OCI-LY1 (cell line): ENCODE results near the gene WDR5B.
A peak's percentile ranks its signal among the peaks of the same experiment; 100 is the strongest.

ENCODE experiments used
- H2AFZ ChIP-seq: fragments of 200-600 bp; sonication (generic), shearing (Covaris generic); 2 replicates; pipeline ENCODE4 v1.6.0; 2014; ENCODE audit warnings: antibody characterized with exemption, mild to moderate bottlenecking, low read length
- H3F3A ChIP-seq: fragments of 200-600 bp; sonication (generic), shearing (Covaris generic); 2 replicates; pipeline ENCODE4 v1.6.0; 2014; ENCODE audit warnings: mild to moderate bottlenecking, antibody characterized with exemption, low read length, moderate library complexity; ENCODE audit not compliant: insufficient read depth
- H3K27ac ChIP-seq: fragments of 200-600 bp; sonication (generic); 2 replicates; pipeline ENCODE4 v1.5.1; 2014; ENCODE audit warnings: low read length, mixed run types, mild to moderate bottlenecking, low read depth; ENCODE audit not compliant: poor library complexity, severe bottlenecking
- H3K27me3 ChIP-seq: fragments of 200-600 bp; sonication (generic); 2 replicates; pipeline ENCODE4 v1.6.0; 2014; ENCODE audit warnings: antibody characterized with exemption, mild to moderate bottlenecking, low read length, moderate library complexity; ENCODE audit not compliant: insufficient read depth
- H3K36me3 ChIP-seq: fragments of 200-600 bp; sonication (generic); 2 replicates; pipeline ENCODE4 v1.6.1; 2014; ENCODE audit warnings: mild to moderate bottlenecking, antibody characterized with exemption, low read length, moderate library complexity, mixed read lengths; ENCODE audit not compliant: insufficient read depth
- H3K4me1 ChIP-seq: fragments of 200-600 bp; sonication (generic); 2 replicates; pipeline ENCODE4 v1.5.1; 2014; ENCODE audit warnings: mild to moderate bottlenecking, low read length, moderate library complexity; ENCODE audit not compliant: insufficient read depth, severe bottlenecking
- H3K4me2 ChIP-seq: fragments of 200-600 bp; sonication (generic), shearing (Covaris generic); 2 replicates; pipeline ENCODE4 v1.6.1; 2014; ENCODE audit warnings: low read length
- H3K4me3 ChIP-seq: fragments of 200-600 bp; sonication (generic); 2 replicates; pipeline ENCODE4 v1.5.1; 2014; ENCODE audit warnings: low read length, low read depth, mild to moderate bottlenecking, mixed read lengths; ENCODE audit not compliant: poor library complexity, severe bottlenecking
- H3K79me2 ChIP-seq: fragments of 200-600 bp; shearing (Covaris generic); 2 replicates; pipeline ENCODE4 v1.6.1; 2016; ENCODE audit warnings: mixed run types, low read length, mixed read lengths; ENCODE audit not compliant: insufficient read depth
- H3K9ac ChIP-seq: fragments of 200-600 bp; sonication (generic), shearing (Covaris generic); 2 replicates; pipeline ENCODE4 v1.6.1; 2014; ENCODE audit warnings: mild to moderate bottlenecking, low read length, mixed read lengths
- H3K9me2 ChIP-seq: fragments of 200-600 bp; sonication (generic), shearing (Covaris generic); 2 replicates; pipeline ENCODE4 v1.6.1; 2014; ENCODE audit warnings: low read depth, mild to moderate bottlenecking, low read length, mixed read lengths
- H3K9me3 ChIP-seq: fragments of 200-600 bp; shearing (Covaris generic); 2 replicates; pipeline ENCODE4 v1.6.1; 2014; ENCODE audit warnings: low read length, mixed read lengths
- H4K20me1 ChIP-seq: fragments of 200-600 bp; sonication (generic), shearing (Covaris generic); 2 replicates; pipeline ENCODE4 v1.6.0; 2016; ENCODE audit warnings: mild to moderate bottlenecking, low read length; ENCODE audit not compliant: insufficient read depth
- EZH2 ChIP-seq: fragments of 200-600 bp; sonication (generic), shearing (Covaris generic); IDR thresholded peaks from 2 replicates; pipeline ENCODE4 v1.8.0; 2017; ENCODE audit warnings: borderline replicate concordance, mixed run types, mild to moderate bottlenecking, antibody characterized with exemption, low read length, moderate library complexity, mixed read lengths
- TF ChIP-seq, protein P1 (sequence below): fragments of 200-600 bp; sonication (generic), shearing (Covaris generic); IDR thresholded peaks from 2 replicates; pipeline ENCODE4 v1.5.1; 2017; ENCODE audit warnings: mild to moderate bottlenecking, antibody characterized with exemption, low read length, moderate library complexity, mixed read lengths

The WDR5B gene

DNA sequence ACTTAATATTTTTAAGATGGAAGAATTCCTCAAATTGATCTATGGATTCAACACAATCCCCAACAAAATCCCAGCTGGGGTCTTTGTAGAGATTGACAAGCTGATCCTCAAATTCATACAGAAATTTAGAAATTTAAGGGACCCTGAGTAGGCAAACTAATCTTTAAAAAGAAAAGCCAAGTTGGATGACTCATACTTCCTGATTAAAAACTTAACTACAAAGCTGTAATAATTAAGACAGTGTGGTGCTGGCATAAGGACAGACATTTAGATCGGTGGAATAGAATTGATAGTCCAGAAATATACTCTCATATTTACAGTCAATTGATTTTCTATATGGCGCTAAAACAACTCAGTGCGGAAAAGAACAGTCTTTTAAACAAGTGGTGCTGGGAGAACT, 20.3 kb downstream of the WDR5B start:
- H3K4me1 ChIP-seq = peaks cover 3% of the 10 kb centered on the region
- H3K4me3 ChIP-seq = no peak overlapping the region
- H3K36me3 ChIP-seq = peaks cover 12% of the 10 kb centered on the region
- H3K27ac ChIP-seq = no peak overlapping the region
- H3K9me3 ChIP-seq = no peaks in the 10 kb centered on the region
- H3F3A ChIP-seq = no peaks in the 10 kb centered on the region
- no peak overlapping the region for H3K9ac ChIP-seq
- TF ChIP-seq EZH2 = no peak
- TF ChIP-seq, protein P1, sequence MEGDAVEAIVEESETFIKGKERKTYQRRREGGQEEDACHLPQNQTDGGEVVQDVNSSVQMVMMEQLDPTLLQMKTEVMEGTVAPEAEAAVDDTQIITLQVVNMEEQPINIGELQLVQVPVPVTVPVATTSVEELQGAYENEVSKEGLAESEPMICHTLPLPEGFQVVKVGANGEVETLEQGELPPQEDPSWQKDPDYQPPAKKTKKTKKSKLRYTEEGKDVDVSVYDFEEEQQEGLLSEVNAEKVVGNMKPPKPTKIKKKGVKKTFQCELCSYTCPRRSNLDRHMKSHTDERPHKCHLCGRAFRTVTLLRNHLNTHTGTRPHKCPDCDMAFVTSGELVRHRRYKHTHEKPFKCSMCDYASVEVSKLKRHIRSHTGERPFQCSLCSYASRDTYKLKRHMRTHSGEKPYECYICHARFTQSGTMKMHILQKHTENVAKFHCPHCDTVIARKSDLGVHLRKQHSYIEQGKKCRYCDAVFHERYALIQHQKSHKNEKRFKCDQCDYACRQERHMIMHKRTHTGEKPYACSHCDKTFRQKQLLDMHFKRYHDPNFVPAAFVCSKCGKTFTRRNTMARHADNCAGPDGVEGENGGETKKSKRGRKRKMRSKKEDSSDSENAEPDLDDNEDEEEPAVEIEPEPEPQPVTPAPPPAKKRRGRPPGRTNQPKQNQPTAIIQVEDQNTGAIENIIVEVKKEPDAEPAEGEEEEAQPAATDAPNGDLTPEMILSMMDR = no peak
- H2AFZ ChIP-seq = no peak overlapping the region
- H3K79me2 ChIP-seq = no peaks in the 10 kb centered on the region
- H3K4me2 ChIP-seq = no peak overlapping the region
- H3K27me3 ChIP-seq = no peaks in the 10 kb centered on the region
- H4K20me1 ChIP-seq = no peaks in the 10 kb centered on the region
- H3K9me2 ChIP-seq = no peaks in the 10 kb centered on the region

DNA sequence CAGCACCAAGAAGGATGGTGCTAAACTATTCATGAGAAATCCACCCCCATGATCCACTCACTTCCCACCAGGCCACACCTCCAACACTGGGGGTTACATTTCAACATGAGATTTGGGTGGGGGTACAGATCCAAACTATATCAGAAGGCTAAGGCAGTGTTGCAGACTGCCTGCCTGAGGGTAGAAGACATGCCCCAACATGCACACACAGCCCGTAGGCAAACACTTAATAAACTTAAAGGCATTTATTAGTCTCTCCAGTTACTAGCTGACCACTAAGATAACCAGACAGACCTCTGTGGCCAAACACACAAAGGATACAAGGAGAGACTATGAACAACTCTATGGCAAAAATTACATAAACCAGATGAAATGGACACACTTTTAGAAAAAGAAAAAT, 21.7 kb downstream of the WDR5B start:
- Histone ChIP-seq H3K9me2 (no peaks in the 10 kb centered on the region), H3K79me2 (0 out of 2 replicates have a peak, but pooled peaks cover 5% of the 10 kb centered on the region), H3K9me3 (no peaks in the 10 kb centered on the region), H3K27ac (no peak overlapping the region), H3K9ac (no peak overlapping the region), H4K20me1 (no peaks in the 10 kb centered on the region), H2AFZ (no peak overlapping the region), H3K27me3 (no peaks in the 10 kb centered on the region), H3K36me3 (peaks cover 12% of the 10 kb centered on the region), H3K4me3 (no peak overlapping the region), H3K4me2 (no peak overlapping the region), H3K4me1 (peaks cover 12% of the 10 kb centered on the region), H3F3A (no peaks in the 10 kb centered on the region)
- TF ChIP-seq, protein P1 = no peak
- TF ChIP-seq EZH2 = no peak

DNA sequence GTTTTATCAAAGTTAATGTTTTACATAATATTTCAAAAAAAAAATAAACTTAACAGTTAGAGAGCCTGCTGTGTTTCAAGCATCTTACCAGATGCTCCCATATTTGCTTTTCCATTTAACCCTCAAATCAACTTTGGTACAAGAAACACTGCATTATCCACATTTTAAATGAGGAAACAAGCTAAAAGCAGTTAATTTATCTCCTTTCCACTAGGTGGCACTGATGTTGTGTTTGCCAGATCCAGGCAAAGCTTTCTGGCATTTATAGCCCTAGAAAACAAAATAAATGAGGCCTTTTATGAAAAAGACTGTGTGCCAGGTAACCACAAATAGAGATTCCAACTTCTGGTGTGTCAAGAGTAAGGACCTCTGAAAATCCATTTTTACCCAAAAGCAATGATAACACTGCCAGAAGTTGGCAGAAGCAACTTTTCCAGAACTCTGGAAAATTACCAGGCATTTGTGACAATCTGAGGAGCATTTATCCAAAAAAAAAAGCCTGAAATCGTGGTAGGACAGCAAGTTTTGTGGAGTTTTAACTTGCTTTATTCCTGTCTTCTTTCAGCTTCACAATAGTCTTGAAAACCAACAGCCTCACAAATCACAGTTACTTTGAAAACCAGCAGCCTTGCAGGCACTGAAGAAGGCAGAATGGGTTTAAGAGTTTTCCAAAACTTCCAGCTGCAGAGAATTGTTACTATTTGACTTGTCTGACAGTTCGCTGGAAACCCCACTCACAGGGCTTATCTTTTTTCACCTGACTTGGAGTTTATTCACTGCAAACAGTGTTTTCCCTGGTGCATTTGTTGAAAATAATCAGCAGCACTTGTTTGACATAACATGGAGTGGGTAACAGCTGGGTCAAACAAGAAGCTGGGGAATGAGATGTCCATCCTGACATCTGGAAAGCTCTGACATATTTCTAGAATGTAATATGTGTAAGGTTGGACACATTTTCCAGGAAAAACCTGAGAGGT, 22.7 kb downstream of the WDR5B start:
- Histone ChIP-seq H3K27ac (no peak overlapping the region), H3K27me3 (no peaks in the 10 kb centered on the region), H2AFZ (no peak overlapping the region), H3K36me3 (peaks cover 13% of the 10 kb centered on the region), H3F3A (no peaks in the 10 kb centered on the region), H4K20me1 (no peaks in the 10 kb centered on the region), H3K9me2 (no peaks in the 10 kb centered on the region), H3K4me3 (no peak overlapping the region), H3K9ac (no peak overlapping the region), H3K79me2 (peaks cover 8% of the 10 kb centered on the region; the same call in 1 of the 2 replicates), H3K4me1 (peaks cover 14% of the 10 kb centered on the region), H3K9me3 (no peaks in the 10 kb centered on the region), H3K4me2 (no peak overlapping the region)
- TF ChIP-seq EZH2 = no peak
- TF ChIP-seq, protein P1 = peak; percentile 79
